Activated CD4-positive, alpha-beta T cell treated with anti-CD3 and anti-CD28 coated beads, Interleukin-2, amount 50 U/mL, for 24 hours (primary cell): ENCODE measurements around the gene GRHL3.

Experiments used
- DNase-seq, 2 donors: peaks; one replicate each; pipeline ENCODE4 v3.0.0-alpha.2; 2020; ENCODE audit warnings: low read depth in 1 of 2, low spot score in 1 of 2

Gene GRHL3

GRCh38 chr1:24317081-24317480, 2.1 kb upstream of the GRHL3 start:
- DNase-seq: no peak

GRCh38 chr1:24317956-24318614, 1.1 kb upstream of the GRHL3 start:
- no peak for DNase-seq

GRCh38 chr1:24318615-24319311, 394 bp upstream of the GRHL3 start:
- no peak for DNase-seq

- DNase-seq: no peak
These were observed 805 bp downstream of the GRHL3 start for GRCh38 chr1:24319962-24320361.

- no peak for DNase-seq
These were observed 2.0 kb downstream of the GRHL3 start for GRCh38 chr1:24321126-24321525.

- DNase-seq: peak; percentile 39 to 71
These were observed 2.7 kb downstream of the GRHL3 start for GRCh38 chr1:24321697-24322469.

GRCh38 chr1:24322470-24323177, 3.5 kb downstream of the GRHL3 start:
- no peak for DNase-seq

- no peak for DNase-seq
These were observed 4.1 kb downstream of the GRHL3 start for GRCh38 chr1:24323281-24323680.

GRCh38 chr1:24324903-24325302, 5.7 kb downstream of the GRHL3 start:
- DNase-seq: no peak

GRCh38 chr1:24325587-24326449, 6.7 kb downstream of the GRHL3 start:
- no peak for DNase-seq

- no peak for DNase-seq
These were observed 8.3 kb downstream of the GRHL3 start for GRCh38 chr1:24327486-24327885.

GRCh38 chr1:24327891-24328290, 8.7 kb downstream of the GRHL3 start:
- no peak for DNase-seq

GRCh38 chr1:24329331-24329730, 10.2 kb downstream of the GRHL3 start:
- no peak for DNase-seq

GRCh38 chr1:24329797-24330543, 10.8 kb downstream of the GRHL3 start:
- no peak for DNase-seq

- no peak for DNase-seq
These were observed 13.0 kb downstream of the GRHL3 start for GRCh38 chr1:24331961-24332673.

GRCh38 chr1:24336075-24336474, 16.9 kb downstream of the GRHL3 start:
- no peak for DNase-seq

- no peak for DNase-seq
These were observed 18.3 kb downstream of the GRHL3 start for GRCh38 chr1:24337455-24337854.

- no peak for DNase-seq
These were observed 19.3 kb downstream of the GRHL3 start for GRCh38 chr1:24338447-24338846.

GRCh38 chr1:24339996-24340395, 20.8 kb downstream of the GRHL3 start:
- no peak for DNase-seq
